K562 (cell line): ENCODE results near the gene GRIA1.

ENCODE experiments used
- CEBPB ChIP-seq: fragments of 450-650 bp; IDR thresholded peaks from 2 replicates; pipeline ENCODE4 v1.6.1; 2016; ENCODE audit warnings: missing genetic modification characterization, missing compliant biosample characterization
- CTCF ChIP-seq, 3 experiments: IDR thresholded peaks in 2 of 3; conservative IDR thresholded peaks in 1 of 3; 2 replicates each; pipeline ENCODE4 v1.5.1; 2011 to 2012; ENCODE audit warnings: low read length in 3 of 3, mild to moderate bottlenecking in 3 of 3, control low read depth in 2 of 3, improper control_type of control experiment in 1 of 3, inconsistent platforms in 1 of 3, low read depth in 1 of 3, mixed read lengths in 1 of 3, moderate library complexity in 1 of 3; ENCODE audit not compliant: insufficient read depth in 2 of 3
- EHMT2 ChIP-seq: fragments of 450-650 bp; IDR thresholded peaks from 2 replicates; pipeline ENCODE4 v1.6.1; 2018; ENCODE audit warnings: antibody characterized with exemption
- FIP1L1 ChIP-seq: fragments of 200-400 bp; formaldehyde crosslinking; IDR thresholded peaks from 2 replicates; pipeline ENCODE4 v1.6.1; 2018; ENCODE audit warnings: mild to moderate bottlenecking, low read depth, low read length; ENCODE audit not compliant: poor library complexity, severe bottlenecking
- FOS ChIP-seq: IDR thresholded peaks from 3 replicates; pipeline ENCODE4 v1.6.1; 2011; ENCODE audit not compliant: insufficient read length; ENCODE audit errors: extremely low read depth
- HNRNPL ChIP-seq: fragments of 200-400 bp; formaldehyde crosslinking; IDR thresholded peaks from 2 replicates; pipeline ENCODE4 v1.6.1; 2017; ENCODE audit warnings: low read depth, mild to moderate bottlenecking, low read length
- KDM1A ChIP-seq, 2 experiments: fragments of 450-650 bp; IDR thresholded peaks; 2 replicates each; pipeline ENCODE4 v1.6.1; 2016; ENCODE audit warnings: mild to moderate bottlenecking in 2 of 2
- MAX ChIP-seq: sonication (generic); formaldehyde crosslinking; IDR thresholded peaks from 2 replicates; pipeline ENCODE4 v1.9.0; 2022; ENCODE audit warnings: mild to moderate bottlenecking, missing genetic modification reagents
- NUFIP1 ChIP-seq: fragments of 450-650 bp; IDR thresholded peaks from 2 replicates; pipeline ENCODE4 v1.6.1; 2018; ENCODE audit not compliant: partially characterized antibody
- SIN3A ChIP-seq, 2 experiments: fragments of 150-350 bp in 1 of 2; IDR thresholded peaks; 2 replicates each; pipeline ENCODE4 v1.6.1; 2011 to 2016; ENCODE audit warnings: borderline replicate concordance in 2 of 2, low read depth in 2 of 2, low read length in 2 of 2, mild to moderate bottlenecking in 2 of 2, moderate library complexity in 2 of 2; ENCODE audit not compliant: control insufficient read depth in 1 of 2
- ZNF140 ChIP-seq: fragments of 250-450 bp; sonication (Bioruptor Pico); IDR thresholded peaks from 2 replicates; pipeline ENCODE4 v1.8.0; 2021; ENCODE audit warnings: moderate library complexity, mild to moderate bottlenecking, inconsistent platforms
- ZNF77 ChIP-seq: fragments of 250-450 bp; sonication (Bioruptor Pico); IDR thresholded peaks from 2 replicates; pipeline ENCODE4 v1.5.0; 2020

GRCh38 chr5:153629027-153629895 lies 138.8 kb downstream of the GRIA1 start:
- no peak for TF ChIP-seq NUFIP1
- no peak for TF ChIP-seq CEBPB (tag)
- TF ChIP-seq CTCF (IDR thresholded peaks at IDR 0.05 in 2 of 3, conservative IDR thresholded peaks at IDR 0.05 in 1 of 3; ENCODE audit: insufficient read depth in 2 of 3, low read depth in 1 of 3, low read length in 3 of 3): no peak
- TF ChIP-seq ZNF77 (CRISPR knock-in tag): no peak
- no peak for TF ChIP-seq SIN3A (IDR thresholded peaks at IDR 0.05; ENCODE audit: borderline replicate concordance in 2 of 2, control insufficient read depth in 1 of 2, low read depth in 2 of 2, low read length in 2 of 2)
- TF ChIP-seq FOS: no peak
- TF ChIP-seq MAX (CRISPR knock-in tag): no peak
- TF ChIP-seq FIP1L1: no peak
- TF ChIP-seq KDM1A (IDR thresholded peaks at IDR 0.05): no peak
- no peak for TF ChIP-seq EHMT2
- TF ChIP-seq HNRNPL: no peak
- no peak for TF ChIP-seq ZNF140 (CRISPR knock-in tag)
